ACHN (cell line): ENCODE measurements around the gene DOCK1.
A peak's percentile ranks its signal among the peaks of the same experiment; 100 is the strongest.

ENCODE experiments used
- DNase-seq: peaks from one replicate; pipeline ENCODE4 v3.0.0-alpha.2; 2015
- in situ Hi-C: cut with HindIII; loops from 2 replicates; pipeline ENCODE4 v1.10.0; 2017; ENCODE audit warnings: low sequenced_read_pairs, low pct_ligation_motif_present, low pct_unique_long_range_greater_than_20kb

DOCK1 gene

DNA sequence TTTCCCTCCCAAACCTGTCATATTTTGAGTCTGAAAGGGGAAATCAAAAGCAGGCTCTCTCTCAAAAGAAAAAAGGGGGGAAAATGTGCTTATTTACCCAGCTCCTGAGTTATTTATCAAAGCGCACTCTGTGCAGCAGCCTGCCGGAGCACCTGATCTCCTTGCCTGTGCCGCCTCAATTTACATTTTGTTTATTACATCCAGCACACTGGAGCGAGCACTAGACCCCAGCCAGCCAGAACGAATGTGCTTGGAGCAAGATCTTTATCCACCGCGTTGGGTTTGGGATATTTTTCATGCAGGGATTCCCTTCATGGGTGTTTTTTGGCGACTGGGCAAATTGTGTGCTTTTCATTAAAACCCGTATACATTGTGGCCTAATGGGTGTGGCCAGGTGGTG, 453.1 kb downstream of the DOCK1 start:
- no peak for DNase-seq
- in situ Hi-C loops = no loop called here

DNA sequence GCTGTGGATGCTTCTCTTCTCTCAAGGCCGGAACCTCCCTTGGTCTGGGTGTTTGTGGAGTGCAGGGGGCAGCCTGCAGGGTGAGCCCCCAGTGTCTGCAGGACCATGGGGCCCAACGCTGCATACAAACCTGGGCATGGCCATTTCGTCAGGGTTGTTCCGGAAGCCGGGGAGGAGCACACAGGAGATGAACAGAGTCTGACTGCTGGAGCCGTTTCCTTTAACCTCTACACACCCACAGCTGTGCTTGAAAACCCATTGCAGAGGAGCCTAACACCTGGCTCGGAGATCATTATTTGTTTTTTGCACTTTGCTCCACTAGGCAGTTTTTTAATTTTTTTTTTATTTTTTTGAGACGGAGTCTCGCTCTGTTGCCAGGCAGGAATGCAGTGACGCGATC, 458.8 kb downstream of the DOCK1 start:
- DNase-seq = no peak
- in situ Hi-C loops = no loop called here

GRCh38 chr10:127368101-127368500, 462.9 kb downstream of the DOCK1 start:
- in situ Hi-C loops = no loop called here
- no peak for DNase-seq

GRCh38 chr10:127368929-127369328, 463.7 kb downstream of the DOCK1 start:
- DNase-seq = no peak
- in situ Hi-C loops = no loop called here

DNA sequence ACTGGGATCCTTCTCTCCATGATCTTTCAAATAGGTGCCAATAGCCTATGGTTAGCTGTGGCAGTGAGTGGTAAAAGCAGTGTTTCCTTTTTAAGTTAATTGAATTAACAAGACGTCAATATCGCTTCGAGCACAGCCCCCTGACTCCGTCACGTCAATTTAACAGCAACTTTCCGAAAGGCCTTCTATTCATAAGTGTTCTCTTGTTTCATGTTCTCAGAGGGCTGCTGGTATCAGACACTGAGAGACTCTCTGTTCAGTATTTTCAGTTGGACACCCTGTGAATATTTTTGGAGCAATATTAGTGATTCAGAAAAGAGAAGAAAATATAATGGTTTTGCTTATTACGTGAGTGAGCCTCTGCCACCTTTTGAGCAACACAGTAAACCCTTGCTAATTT, 465.4 kb downstream of the DOCK1 start:
- DNase-seq = no peak
- in situ Hi-C loops = no loop called here

- DNase-seq = no peak
- in situ Hi-C loops = no loop called here
These were observed 467.1 kb downstream of the DOCK1 start for GRCh38 chr10:127372361-127372760.

GRCh38 chr10:127374074-127374680, 468.9 kb downstream of the DOCK1 start:
- in situ Hi-C loops = no loop called here
- DNase-seq = no peak

- no peak for DNase-seq
- in situ Hi-C loops = no loop called here
These were observed 469.7 kb downstream of the DOCK1 start for GRCh38 chr10:127374901-127375300.

DNA sequence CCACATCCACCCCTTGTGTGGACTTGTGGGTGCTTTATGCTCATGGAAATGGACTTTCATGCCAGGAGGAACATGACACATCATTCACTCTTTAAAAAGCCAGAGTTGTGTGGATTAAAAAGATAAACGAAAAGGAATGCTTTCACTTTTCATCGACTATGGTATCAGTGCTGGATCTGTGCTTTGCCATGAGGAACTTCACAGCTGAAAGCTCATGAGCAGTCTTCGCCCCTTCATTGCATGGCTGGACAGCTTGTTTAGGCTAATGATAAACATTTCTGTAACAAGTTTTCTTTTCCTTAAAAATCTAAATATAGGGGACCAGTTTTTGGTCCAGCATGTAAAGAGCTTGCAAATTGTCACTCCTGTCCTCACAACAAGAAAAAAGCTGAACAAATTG, 470.2 kb downstream of the DOCK1 start:
- in situ Hi-C loops = no loop called here
- DNase-seq = no peak

DNA sequence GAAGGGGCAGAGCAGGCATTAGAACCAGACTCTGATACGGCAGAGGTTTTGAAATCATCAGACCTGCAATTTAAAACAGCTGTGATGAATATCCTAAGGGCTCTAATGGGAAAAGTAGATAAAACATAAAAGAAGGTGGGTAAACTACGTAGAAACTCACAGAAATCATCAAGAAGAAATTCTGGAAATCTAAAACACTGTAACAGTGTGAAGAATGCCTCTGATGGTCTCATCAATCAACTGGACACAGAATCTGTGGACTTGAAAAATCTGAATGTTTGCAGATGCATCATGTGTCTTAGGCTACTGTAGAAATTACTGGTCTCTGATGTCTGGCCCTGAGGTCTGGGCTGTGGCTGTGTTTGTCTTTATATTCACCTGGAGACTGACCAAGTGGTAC, 470.8 kb downstream of the DOCK1 start:
- no peak for DNase-seq
- in situ Hi-C loops = no loop called here

- in situ Hi-C loops = no loop called here
- no peak for DNase-seq
These were observed 473.4 kb downstream of the DOCK1 start for GRCh38 chr10:127378628-127379027.

DNA sequence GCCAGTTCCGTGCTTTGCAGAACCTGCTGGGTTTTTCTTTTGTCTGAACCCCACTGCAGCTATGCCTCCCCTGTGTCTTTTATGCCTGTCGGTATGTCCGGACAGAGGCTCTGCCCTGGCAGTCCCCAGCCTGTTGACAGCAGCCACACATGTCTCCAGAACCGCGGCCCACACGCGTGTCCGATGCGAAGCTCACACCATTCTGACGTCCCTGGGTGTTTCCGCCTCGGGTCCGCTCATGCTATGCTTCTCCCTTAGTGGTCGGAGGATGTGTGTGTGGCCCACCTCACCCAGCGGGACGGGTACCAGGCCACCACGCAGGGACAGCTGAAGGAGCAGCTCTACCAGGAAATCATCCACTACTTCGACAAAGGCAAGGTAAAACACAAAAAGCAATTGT, 479.3 kb downstream of the DOCK1 start:
- DNase-seq = no peak
- in situ Hi-C loops = no loop called here

GRCh38 chr10:127385066-127385465, 479.8 kb downstream of the DOCK1 start:
- DNase-seq = no peak
- in situ Hi-C loops = no loop called here

- in situ Hi-C loops = no loop called here
- no peak for DNase-seq
These were observed 481.5 kb downstream of the DOCK1 start for GRCh38 chr10:127386606-127387327.

- in situ Hi-C loops = no loop called here
- DNase-seq = no peak
These were observed 486.6 kb downstream of the DOCK1 start for GRCh38 chr10:127391875-127392274.

DNA sequence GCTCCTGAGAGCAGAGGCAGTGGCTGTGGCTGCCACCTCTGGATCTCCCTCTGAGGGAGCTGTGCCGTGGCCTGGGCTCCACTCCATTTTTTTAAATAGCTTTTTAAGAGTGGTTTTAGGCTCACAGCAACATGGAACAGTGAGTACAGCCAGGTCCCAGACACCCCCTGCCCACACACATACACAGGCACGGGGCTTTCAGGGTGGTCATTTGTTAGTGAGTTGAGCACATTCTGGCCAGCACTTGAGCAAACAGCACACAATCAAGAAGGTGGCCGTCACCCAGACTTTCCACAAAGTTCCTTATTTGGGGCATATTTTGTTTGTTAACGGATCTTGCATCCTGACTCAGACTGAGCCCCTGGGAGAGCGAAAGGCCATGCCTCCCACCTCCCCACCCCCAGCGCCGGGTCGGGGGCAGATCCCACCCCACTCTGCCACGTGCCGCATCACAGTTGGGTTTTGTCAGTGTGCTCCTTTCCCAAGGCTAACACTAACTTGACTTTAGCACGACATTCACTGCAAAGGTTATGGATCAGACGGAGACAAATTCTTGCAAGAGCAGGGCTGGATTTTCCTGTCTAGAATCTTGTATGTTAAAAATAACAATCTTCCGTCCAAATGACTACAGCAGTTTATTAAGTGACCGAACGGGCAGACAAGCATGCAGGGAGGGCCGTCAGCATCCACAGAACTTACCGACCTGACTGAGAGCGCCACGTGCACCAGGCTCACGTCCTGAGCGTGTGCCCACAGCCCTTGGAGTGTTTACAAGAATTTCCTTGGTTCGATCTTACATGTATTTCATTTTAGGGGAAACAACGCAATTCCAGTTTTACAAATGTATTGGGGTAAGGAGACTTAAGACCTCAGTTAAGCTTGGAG, 487.4 kb downstream of the DOCK1 start:
- in situ Hi-C loops = no loop called here
- DNase-seq = no peak

DNA sequence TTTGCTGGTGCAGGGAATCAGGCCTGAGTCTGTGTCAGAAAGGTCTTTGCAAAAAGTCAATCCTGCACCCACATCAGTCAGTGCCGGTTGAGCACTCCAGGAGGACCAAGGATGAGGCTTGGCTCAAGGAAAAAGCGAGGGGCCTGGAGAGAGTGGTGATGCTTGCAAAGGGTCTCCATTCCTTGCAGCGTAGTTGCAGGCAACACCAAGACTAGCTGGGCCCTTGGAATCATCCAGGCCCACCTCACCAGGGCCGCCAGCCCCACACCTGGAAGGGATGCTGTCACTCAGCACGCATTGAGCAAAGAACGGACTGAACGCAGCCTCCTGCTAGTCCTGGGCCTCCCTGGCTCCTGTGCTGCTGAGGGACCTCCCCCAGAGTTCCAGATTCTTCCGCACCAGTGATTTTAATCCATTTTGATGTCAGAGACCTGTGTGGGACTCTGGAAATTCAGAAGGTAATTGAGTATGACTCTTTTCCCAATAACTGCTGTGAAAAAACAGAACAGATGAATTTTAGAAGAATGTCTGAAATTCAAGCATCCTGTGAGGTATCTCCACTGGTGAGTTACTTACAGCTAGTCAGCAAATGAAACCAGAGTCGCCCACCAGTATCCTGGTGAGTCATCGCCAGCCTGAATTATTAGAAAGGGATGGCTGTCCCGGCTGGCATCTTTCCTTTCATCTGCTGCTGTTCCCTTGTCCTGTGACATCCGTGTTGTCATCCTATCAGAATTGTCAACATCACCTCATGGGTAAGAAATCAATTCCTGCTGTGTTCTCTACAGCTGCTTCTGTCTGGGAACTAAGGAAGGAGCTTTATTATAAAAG, 493.1 kb downstream of the DOCK1 start:
- in situ Hi-C loops = no loop called here
- DNase-seq = peak; percentile 21

DNA sequence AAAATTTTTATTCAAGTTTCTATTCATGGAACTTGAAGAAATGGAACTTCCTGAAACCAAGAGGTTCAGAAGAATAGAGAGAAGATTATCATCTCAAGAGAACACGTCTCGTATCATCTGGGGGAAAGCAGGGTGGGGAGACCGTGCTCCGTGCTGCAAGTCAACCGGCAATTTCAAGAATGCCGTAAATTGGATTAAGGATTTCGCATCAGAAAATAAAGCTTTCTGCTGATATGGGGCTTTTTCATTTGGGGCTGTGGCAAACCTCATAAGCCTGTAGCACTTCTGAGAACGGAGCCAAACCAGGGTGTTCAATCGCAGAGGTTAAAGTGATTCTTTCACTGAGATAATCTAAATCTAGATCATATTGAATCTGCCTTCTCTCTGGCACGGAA, 493.7 kb downstream of the DOCK1 start:
- in situ Hi-C loops = no loop called here
- DNase-seq = no peak

DNA sequence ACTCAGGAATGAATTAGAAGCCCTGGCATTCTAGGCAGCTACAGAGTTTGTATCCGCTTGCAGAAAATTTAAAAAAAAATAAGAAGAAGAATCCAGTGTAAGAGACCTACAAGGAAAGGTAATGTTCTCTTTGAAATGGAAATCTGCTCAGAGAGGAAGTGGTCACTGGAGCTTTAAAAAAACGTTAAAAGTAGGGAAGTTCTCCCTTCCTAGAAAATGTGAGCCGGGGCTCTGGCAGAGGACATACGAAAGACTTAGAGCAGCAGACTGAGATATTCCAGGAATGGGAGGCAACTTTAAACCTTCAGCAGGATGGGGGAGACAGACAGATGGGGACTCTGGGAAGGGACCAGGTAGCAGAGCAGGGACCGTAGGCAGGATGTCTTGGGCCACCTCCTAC, 494.4 kb downstream of the DOCK1 start:
- in situ Hi-C loops = no loop called here
- DNase-seq = no peak
